ENCODE results near the gene TCF7.
"Not testable (repeated sequence)": the region's sequence is repeated elsewhere in the genome, so short reads cannot be mapped to it uniquely, and the experiment has no call there.

Gene TCF7

GRCh38 chr5:134145779-134146581 lies 31.5 kb downstream of the TCF7 start:
- peak; percentile 23 for DNase-seq

GRCh38 chr5:134146651-134147518 lies 32.4 kb downstream of the TCF7 start:
- no peak for DNase-seq

DNA sequence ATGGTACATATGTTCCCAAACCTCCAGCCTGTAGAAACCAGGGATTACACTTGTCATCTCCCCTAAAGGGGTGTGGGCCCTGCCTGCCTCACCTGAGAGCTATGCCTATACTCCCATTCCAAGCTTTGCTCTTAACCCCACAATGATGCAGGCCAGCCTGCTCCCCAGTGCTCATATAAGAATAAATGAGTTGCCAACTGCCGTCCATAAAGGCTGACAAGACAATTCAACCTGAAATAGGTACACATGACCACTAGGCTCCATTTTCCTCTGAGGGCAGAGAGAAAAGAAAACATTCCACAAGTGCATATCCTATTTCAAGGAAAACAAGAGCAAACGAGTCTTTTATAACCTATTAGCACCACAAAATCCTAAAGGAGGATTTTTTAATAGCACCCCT lies 33.8 kb downstream of the TCF7 start:
- no peak for DNase-seq

- DNase-seq: no peak
These were observed 34.6 kb downstream of the TCF7 start for GRCh38 chr5:134148986-134149539.

DNA sequence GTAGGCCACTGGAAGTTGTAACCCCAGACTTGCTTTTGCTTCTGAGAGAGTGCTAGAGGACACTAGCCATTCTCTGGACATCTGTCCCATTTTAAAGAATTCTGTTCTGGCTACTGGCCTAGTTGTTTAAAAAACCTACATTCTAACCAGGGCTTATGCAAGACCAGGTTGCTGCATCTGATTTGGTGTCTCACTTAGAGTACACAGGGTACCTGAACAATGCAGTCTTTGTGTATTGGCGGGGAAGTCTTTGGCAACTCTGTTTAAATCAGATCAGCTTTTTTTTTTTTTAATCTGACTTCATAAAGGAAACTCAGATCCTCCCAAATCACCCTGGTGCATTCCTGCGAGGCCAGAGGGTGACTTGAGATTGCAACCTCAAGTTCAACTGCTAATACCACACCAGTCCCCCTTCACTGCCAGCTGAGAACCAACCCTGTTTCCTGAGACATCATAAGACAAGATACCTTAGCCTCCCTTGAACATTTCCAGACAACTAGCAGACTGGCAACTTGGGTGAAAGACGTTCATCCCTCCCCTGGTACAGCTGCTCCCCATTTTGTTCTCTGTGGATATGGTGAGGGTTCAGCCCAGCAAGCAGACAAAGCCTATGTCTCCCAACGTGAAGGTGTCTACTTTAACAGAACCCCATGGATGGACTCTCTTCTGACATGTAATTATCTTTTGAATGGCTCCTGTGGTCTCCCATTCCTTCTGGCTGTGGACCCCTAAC lies 35.3 kb downstream of the TCF7 start:
- no peak for DNase-seq

DNA sequence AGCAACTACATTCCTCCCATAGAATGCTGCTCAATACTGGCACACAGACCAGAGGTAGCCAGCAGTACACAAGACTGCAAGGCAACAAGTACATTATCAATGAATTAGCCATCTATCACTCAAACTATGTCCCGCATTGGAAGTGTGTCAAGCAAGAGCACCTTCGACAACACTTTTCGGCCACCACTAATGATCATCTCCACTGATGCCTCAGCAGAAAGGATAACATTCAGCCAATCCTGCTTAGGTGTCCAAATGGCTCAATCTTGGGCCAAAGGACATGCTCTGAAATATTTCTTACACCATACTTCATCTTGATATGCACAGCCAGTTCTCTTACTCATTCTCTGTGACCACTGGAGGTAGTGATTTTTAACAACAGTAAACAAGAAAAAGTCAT lies 37.2 kb downstream of the TCF7 start:
- DNase-seq: no peak

GRCh38 chr5:134152173-134152832 lies 37.8 kb downstream of the TCF7 start:
- DNase-seq: not testable (repeated sequence)

DNA sequence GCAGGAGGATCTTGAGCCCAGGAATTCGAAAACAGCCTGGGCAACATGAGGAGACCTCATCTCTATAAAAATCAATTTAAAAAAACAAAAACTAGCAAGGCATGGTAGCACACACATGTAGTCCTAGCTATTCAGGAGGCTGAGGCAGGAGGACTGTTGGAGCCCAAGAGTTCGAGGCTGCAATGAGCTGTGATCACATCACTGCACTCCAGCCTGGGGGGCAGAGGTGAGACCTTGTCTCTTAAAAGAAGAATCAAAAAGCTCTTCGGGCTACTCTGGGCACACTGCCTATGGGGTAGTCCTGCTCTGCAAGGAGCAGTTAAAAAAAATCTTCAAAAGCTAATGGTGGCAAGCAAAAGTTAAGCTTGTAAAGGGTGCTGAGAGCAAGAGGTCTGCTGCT lies 38.8 kb downstream of the TCF7 start:
- DNase-seq: no peak

GRCh38 chr5:134153657-134154056 lies 39.2 kb downstream of the TCF7 start:
- no peak for DNase-seq

- no peak for DNase-seq
These were observed 47.3 kb downstream of the TCF7 start for GRCh38 chr5:134161513-134162395.

DNA sequence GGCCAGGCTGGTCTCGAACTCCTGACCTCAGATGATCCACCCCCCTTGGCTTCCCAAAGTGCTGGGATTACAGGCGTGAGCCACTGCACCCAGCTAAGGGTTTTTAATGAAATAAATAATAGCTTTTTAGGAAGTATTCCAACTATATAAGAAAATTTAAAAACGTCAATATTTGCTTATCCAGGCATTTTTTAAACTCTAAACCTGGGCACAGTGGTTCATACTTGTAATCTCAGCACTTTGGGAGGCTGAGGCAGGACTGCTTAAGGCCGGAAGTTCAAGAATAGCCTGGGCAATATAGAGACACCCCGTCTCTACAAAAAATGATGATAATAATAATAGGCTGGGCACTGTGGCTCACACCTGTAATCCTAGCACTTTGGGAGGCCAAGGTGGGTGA lies 48.1 kb downstream of the TCF7 start:
- DNase-seq: no peak

DNA sequence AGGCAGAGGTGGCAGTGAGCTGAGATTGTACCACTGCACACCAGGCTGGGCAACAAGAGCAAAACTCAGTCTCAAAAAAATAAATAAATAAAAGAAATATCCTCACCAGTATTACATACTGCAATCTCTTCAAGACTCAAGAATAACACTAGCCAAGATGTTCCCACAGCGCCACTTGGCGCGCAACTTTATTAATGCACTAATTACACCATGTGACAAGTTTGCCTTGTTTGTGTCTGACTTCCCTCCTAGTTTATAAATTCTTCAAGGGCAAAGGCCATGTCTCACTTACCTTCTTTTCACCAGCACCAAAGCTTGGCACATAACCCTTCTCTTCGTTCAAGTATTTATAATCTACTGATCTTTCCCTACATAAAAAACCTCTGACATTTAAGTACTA lies 57.5 kb downstream of the TCF7 start:
- DNase-seq: no peak

GRCh38 chr5:134174841-134175839 lies 60.7 kb downstream of the TCF7 start:
- DNase-seq: no peak

- DNase-seq: no peak
These were observed 61.5 kb downstream of the TCF7 start for GRCh38 chr5:134175921-134176510.

- DNase-seq: peak; percentile 56
These were observed 62.3 kb downstream of the TCF7 start, which contains the start of gene SKP1 for GRCh38 chr5:134176511-134177368. Gene SKP1, minus strand, starts transcription at chr5:134176950. Its CDS starts 2,928 bp downstream, at chr5:134174022.

- DNase-seq: peak; percentile 33
These were observed 63.1 kb downstream of the TCF7 start for GRCh38 chr5:134177369-134178095.

GRCh38 chr5:134178096-134178419 lies 63.6 kb downstream of the TCF7 start:
- no peak for DNase-seq

GRCh38 chr5:134183481-134183880 lies 69.0 kb downstream of the TCF7 start:
- DNase-seq: no peak

All from NCI-H2107 (cell line).